Osteoblast (primary cell): ENCODE data around the gene MYRFL. TPM values are rescaled to one million over a fixed set of nuclear protein-coding genes. Genes with fewer than 3 reads are reported as not detected.
"Not testable (repeated sequence)": the region's sequence is repeated elsewhere in the genome, so short reads cannot be mapped to it uniquely, and the experiment has no call there.

Source experiments
- DNase-seq: peaks from one replicate; pipeline ENCODE4 v3.0.0; 2011; ENCODE audit warnings: low spot score, mixed read lengths; ENCODE audit not compliant: insufficient read length; ENCODE audit errors: missing footprints
- H2AFZ ChIP-seq: 2 replicates; pipeline ENCODE4 v1.6.0; 2011; ENCODE audit warnings: mild to moderate bottlenecking, low read length
- H3K27ac ChIP-seq: 2 replicates; pipeline ENCODE4 v1.5.1; 2011; ENCODE audit warnings: mild to moderate bottlenecking, low read depth, low read length, moderate library complexity
- H3K27me3 ChIP-seq: 2 replicates; pipeline ENCODE4 v1.6.0; 2012; ENCODE audit warnings: mild to moderate bottlenecking, control low read depth, inconsistent platforms, low read length, moderate library complexity; ENCODE audit not compliant: insufficient read depth
- H3K36me3 ChIP-seq: 2 replicates; pipeline ENCODE4 v1.5.1; 2011; ENCODE audit warnings: mild to moderate bottlenecking, low read length, control low read depth, moderate library complexity; ENCODE audit not compliant: insufficient read depth
- H3K4me1 ChIP-seq: 2 replicates; pipeline ENCODE4 v1.5.1; 2011; ENCODE audit warnings: mild to moderate bottlenecking, low read length, control low read depth, moderate library complexity; ENCODE audit not compliant: insufficient read depth
- H3K4me2 ChIP-seq: 2 replicates; pipeline ENCODE4 v1.6.0; 2011; ENCODE audit warnings: mild to moderate bottlenecking, low read length; ENCODE audit not compliant: insufficient read depth
- H3K4me3 ChIP-seq: fragments of 200-600 bp; sonication (generic); 3 replicates; pipeline ENCODE4 v1.5.1; 2012; ENCODE audit warnings: mild to moderate bottlenecking, low read length, inconsistent platforms; ENCODE audit not compliant: insufficient read depth
- H3K79me2 ChIP-seq: 2 replicates; pipeline ENCODE4 v1.6.0; 2012; ENCODE audit warnings: mild to moderate bottlenecking, low read length, control low read depth, inconsistent platforms; ENCODE audit not compliant: insufficient read depth
- H3K9me3 ChIP-seq: 2 replicates; pipeline ENCODE4 v1.5.1; 2011; ENCODE audit warnings: low read depth, low read length, control low read depth
- H4K20me1 ChIP-seq: 2 replicates; pipeline ENCODE4 v1.6.0; 2012; ENCODE audit warnings: mild to moderate bottlenecking, low read length, control low read depth; ENCODE audit not compliant: insufficient read depth
- CTCF ChIP-seq: IDR thresholded peaks from 2 replicates; pipeline ENCODE4 v1.5.1; 2011; ENCODE audit warnings: mild to moderate bottlenecking, low read depth, low read length, moderate library complexity; ENCODE audit errors: extremely low read depth
- total RNA-seq: library from RNA; depleted of rRNA; stranded (reverse); fragments of >200 nt; gene quantifications from 2 replicates; pipeline ENCODE4 v1.2.3, GENCODE V29; 2012

Gene MYRFL
- total RNA-seq, 1 donor: not detected

DNA sequence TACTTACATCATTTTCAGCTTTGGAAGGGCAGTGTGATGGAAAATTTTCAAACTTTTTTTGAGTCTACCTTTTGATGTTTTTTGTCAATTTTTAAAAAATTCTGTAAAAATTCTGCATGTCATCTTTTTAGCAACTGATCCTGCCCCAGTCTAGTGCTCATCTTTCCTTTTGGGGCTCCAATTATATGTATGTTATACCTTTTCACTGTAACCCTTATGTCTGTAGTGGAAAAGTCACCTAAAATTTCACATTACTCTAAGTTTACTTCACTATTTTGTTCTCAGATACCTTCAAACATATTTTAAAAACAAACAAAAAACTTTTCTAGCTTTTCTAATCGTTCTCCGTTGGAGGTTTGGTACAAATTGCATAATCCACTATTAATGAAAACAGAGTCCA, 32.5 kb upstream of the MYRFL start:
- Histone ChIP-seq H3K4me1 (no peaks in the 10 kb centered on the region), H3K36me3 (no peaks in the 10 kb centered on the region), H4K20me1 (no peaks in the 10 kb centered on the region), H3K4me3 (no peak overlapping the region), H3K27ac (no peak overlapping the region), H3K4me2 (no peak overlapping the region), H3K27me3 (no peaks in the 10 kb centered on the region), H3K9me3 (no peaks in the 10 kb centered on the region), H2AFZ (no peak overlapping the region), H3K79me2 (no peaks in the 10 kb centered on the region)
- no peak for TF ChIP-seq CTCF
- DNase-seq: no peak

DNA sequence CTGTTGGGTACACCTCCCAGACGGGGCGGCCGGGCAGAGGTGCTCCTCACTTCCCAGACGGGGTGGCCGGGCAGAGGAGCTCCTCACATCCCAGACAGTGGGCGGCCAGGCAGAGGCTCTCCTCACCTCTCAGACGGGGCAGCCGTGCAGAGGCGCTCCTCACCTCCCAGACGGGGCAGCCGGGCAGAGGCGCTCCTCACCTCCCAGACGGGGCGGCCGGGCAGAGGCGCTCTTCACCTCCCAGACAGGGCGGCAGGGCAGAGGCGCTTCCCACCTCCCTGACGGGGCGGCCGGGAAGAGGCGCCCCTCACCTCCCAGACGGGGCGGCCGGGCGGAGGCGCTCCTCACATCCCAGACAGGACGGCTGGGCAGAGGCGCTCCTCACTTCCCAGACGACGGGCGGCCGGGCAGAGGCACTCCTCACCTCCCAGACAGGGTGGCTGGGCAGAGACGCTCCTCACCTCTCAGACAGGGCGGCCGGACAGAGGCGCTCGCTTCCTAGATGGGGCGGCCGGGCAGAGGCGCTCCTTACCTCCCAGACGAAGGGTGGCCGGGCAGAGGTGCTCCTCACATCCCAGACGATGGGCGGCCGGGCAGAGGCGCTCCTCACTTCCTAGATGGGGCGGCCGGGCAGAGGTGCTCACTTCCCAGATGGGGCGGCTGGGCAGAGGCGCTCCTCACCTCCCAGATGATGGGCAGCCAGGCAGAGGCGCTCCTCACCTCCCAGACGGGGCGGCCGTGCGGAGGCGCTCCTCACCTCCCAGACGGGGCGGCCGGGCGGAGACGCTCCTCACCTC, 17.7 kb upstream of the MYRFL start:
- H4K20me1 ChIP-seq, H3K27ac ChIP-seq, DNase-seq, H3K4me1 ChIP-seq, H3K36me3 ChIP-seq, H3K4me3 ChIP-seq, H3K27me3 ChIP-seq, H3K4me2 ChIP-seq, H2AFZ ChIP-seq, H3K79me2 ChIP-seq, H3K9me3 ChIP-seq: not testable (repeated sequence)

DNA sequence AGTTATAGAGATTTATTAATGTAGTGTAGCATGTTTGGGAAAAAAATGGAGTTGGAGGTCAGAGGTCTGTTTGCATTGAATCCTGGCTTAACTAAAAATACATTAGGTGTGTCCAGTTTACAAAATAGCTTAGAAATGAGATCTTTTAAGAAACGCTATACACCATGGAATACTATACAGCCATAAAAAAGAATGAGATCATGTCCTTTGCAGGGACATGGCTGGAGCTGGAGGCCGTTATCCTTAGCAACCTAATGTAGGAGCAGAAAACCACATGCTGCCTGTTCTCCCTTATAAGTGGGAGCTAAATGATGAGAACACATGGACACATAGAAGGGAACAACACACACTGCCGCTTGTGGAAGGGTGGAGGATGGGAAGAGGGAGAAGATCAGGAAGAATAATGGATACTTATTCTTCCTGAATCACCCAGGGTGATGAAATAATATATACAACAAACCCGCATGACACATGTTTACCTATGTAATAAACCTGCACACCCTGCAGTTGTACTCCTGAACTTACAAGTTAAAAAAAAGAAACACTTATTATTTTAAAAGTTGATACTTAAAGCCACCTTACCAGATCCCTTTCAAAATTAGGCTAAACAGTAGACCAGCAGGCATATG, 14.0 kb upstream of the MYRFL start:
- no peaks in the 10 kb centered on the region for H3K79me2 ChIP-seq
- no peak overlapping the region for H3K4me2 ChIP-seq
- H3K36me3 ChIP-seq: no peaks in the 10 kb centered on the region
- H4K20me1 ChIP-seq: no peaks in the 10 kb centered on the region
- no peak for TF ChIP-seq CTCF
- H3K27ac ChIP-seq: no peak overlapping the region
- no peak overlapping the region for H3K4me3 ChIP-seq
- no peak for DNase-seq
- no peak overlapping the region for H2AFZ ChIP-seq
- no peaks in the 10 kb centered on the region for H3K4me1 ChIP-seq
- no peaks in the 10 kb centered on the region for H3K9me3 ChIP-seq
- H3K27me3 ChIP-seq: no peaks in the 10 kb centered on the region

DNA sequence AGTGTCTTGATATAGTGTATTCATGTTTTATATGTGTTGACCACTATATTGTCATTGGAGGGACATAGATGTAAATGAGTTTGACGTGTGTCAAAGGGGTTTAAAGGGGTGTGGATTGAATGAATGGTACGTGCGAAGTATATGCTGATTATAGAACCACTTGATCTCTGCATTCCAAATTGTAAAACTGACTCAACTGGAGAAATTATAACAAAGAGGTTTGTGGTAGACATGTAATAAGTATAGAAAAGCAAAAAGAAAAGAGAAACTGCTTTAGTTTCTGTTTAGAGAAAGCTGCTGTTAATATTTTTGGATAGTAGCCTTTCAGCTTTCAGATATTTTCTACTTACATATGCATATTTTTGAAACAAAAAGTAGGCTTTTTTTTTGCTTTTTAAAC, 8.9 kb upstream of the MYRFL start:
- H3K27ac ChIP-seq: no peak overlapping the region
- H3K27me3 ChIP-seq: no peaks in the 10 kb centered on the region
- H3K4me3 ChIP-seq: no peak overlapping the region
- no peaks in the 10 kb centered on the region for H3K36me3 ChIP-seq
- H4K20me1 ChIP-seq: no peaks in the 10 kb centered on the region
- no peaks in the 10 kb centered on the region for H3K4me1 ChIP-seq
- no peak overlapping the region for H3K4me2 ChIP-seq
- no peaks in the 10 kb centered on the region for H3K9me3 ChIP-seq
- no peaks in the 10 kb centered on the region for H3K79me2 ChIP-seq
- no peak overlapping the region for H2AFZ ChIP-seq
- TF ChIP-seq CTCF: no peak
- DNase-seq: no peak
